Muscle layer of duodenum (tissue), 2 donors: ENCODE measurements around the gene ETS1.

Experiments
- H3K27ac ChIP-seq: one replicate; pipeline ENCODE4 v1.7.0; 2013; ENCODE audit warnings: mild to moderate bottlenecking, low read length
- H3K27me3 ChIP-seq: one replicate; pipeline ENCODE4 v1.7.0; 2013; ENCODE audit warnings: low read depth, mild to moderate bottlenecking, control low read depth, low read length
- H3K36me3 ChIP-seq, 2 donors: one replicate each; pipeline ENCODE4 v1.7.0; 2013; ENCODE audit warnings: low read length in 2 of 2, control low read depth in 1 of 2, mild to moderate bottlenecking in 1 of 2; ENCODE audit not compliant: insufficient read depth in 2 of 2, control insufficient read depth in 1 of 2
- H3K4me1 ChIP-seq, 2 donors: one replicate each; pipeline ENCODE4 v1.7.0; 2013; ENCODE audit warnings: low read length in 2 of 2, mild to moderate bottlenecking in 2 of 2, control low read depth in 1 of 2, moderate library complexity in 1 of 2; ENCODE audit not compliant: insufficient read depth in 2 of 2, control insufficient read depth in 1 of 2
- H3K4me3 ChIP-seq, 2 donors: one replicate each; pipeline ENCODE4 v1.7.0; 2013; ENCODE audit warnings: low read length in 2 of 2, low read depth in 1 of 2, mild to moderate bottlenecking in 1 of 2
- H3K9me3 ChIP-seq, 2 donors: one replicate each; pipeline ENCODE4 v1.7.0; 2013; ENCODE audit warnings: low read length in 2 of 2, control low read depth in 1 of 2, mild to moderate bottlenecking in 1 of 2; ENCODE audit not compliant: control insufficient read depth in 1 of 2
- donor health status: healthy.

The ETS1 gene, protein sequence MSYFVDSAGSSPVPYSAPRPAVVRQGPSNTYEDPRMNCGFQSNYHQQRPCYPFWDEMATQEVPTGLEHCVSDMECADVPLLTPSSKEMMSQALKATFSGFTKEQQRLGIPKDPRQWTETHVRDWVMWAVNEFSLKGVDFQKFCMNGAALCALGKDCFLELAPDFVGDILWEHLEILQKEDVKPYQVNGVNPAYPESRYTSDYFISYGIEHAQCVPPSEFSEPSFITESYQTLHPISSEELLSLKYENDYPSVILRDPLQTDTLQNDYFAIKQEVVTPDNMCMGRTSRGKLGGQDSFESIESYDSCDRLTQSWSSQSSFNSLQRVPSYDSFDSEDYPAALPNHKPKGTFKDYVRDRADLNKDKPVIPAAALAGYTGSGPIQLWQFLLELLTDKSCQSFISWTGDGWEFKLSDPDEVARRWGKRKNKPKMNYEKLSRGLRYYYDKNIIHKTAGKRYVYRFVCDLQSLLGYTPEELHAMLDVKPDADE

DNA sequence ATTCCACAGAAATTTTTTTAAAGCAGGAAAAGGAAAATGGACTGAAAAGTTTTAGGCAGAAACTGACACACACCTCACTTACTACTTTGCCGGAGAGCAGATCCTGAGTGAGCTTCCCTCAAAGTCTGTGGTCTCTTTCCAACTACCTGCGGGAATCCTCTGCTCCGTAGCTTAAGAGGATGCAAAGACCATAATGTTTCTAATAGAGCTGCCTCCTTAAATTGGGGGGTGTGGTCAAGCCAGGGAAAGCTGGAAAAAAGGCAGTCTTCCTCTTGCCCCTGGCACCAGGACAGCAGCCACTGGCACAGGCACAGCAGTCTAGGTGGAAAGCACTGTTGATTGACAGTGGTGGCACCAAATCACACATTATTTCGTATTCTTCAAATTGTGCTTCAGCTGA is at the start of gene ETS1:
TSS of gene ETS1 (minus strand) at position 144 of the 400 bp plus-strand sequence. CDS start 14,428 bp downstream, outside the sequence.
- Histone ChIP-seq H3K9me3 (no peaks in the 10 kb centered on the region), H3K36me3 (no peaks in the 10 kb centered on the region), H3K27me3 (no peaks in the 10 kb centered on the region), H3K27ac (no peak within 1 kb of the TSS), H3K4me3 (peak within 1 kb of the TSS; percentile 41 to 46), H3K4me1 (no peaks in the 10 kb centered on the region)

DNA sequence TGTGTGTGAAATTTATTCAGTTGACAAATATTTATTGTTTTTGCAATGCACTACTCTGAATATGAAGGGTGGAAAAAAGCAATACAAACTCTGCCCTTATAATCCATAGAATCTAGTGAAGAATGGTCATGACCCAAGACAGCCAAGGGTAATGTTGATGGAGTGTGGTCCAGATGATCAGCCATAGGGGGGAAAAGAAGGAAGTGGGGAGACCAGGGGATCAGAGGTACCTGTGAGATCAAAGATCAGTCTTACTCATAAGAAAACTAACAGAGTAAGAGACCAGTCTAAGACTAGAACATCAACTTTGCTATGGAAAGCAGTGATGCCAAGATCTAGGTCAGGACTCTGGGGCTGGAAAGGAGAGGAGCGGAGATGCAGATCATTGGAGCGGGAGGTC is 47.0 kb upstream of the ETS1 start:
- H3K4me3 ChIP-seq = no peak overlapping the region
- H3K36me3 ChIP-seq = no peaks in the 10 kb centered on the region
- H3K27me3 ChIP-seq = no peaks in the 10 kb centered on the region
- H3K27ac ChIP-seq = no peak overlapping the region
- no peaks in the 10 kb centered on the region for H3K9me3 ChIP-seq
- H3K4me1 ChIP-seq = no peaks in the 10 kb centered on the region

DNA sequence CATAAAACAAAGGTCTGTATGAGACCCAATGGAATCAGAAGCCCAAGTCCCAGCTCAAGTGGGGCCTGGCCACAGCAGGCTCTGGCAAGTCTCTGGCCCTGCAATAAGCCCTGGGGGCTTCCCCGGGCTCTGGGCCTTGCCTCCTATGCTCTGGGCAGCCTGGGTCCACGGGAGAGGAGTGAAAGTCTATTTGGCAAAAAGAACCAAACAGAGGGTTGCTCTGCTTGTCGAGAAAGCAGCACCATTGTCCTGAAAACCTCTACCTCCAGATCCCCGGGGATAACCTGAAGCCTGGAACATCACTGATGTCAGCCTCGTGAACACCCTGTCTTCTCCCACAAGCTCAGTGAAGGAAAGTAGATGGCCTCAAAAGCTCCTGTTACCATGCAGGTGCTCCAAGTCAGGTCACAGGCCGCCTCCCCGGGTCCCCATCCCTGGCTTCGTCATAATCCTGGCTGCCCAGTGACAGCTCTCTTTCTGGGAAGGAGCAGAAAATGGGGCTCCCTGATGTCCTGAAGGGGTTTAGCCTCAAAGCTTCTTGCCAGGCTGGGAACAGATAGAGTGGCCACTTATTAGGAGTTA is 46.1 kb upstream of the ETS1 start:
- Histone ChIP-seq H3K36me3 (no peaks in the 10 kb centered on the region), H3K27ac (no peak overlapping the region), H3K27me3 (no peaks in the 10 kb centered on the region), H3K4me3 (no peak overlapping the region), H3K4me1 (no peaks in the 10 kb centered on the region), H3K9me3 (no peaks in the 10 kb centered on the region)

DNA sequence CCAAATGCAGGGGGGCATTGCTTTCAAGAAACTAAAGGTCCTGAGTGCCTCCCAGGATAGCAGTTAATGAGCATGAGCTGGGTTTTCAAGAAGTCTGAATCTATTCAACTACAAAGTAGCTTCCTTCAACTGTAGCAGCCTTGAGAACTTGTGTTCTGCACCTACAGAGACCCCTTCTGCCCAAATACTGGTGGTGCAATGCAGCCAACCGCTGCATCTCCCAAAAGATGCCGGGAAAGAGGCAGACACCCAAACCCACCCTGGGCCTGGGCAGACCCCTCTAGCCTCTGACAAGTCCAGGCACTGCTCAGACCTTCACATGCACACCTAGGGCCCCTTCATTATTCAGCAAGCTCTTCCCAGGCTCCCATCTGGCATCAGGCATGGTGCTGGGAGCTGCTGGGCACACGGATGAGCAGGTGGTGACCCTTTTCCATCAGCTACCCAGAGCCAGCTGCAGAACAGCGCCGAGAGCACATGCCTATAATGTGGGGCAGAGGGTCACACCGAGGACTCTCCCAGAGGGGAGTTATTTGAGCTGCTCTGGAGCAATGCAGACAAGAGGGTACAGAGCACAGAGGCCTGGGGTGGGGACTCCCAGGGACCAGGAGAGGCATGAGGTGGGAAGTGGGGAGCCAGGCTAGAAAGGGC is 44.9 kb upstream of the ETS1 start:
- no peaks in the 10 kb centered on the region for H3K9me3 ChIP-seq
- no peak overlapping the region for H3K27ac ChIP-seq
- H3K4me1 ChIP-seq = no peaks in the 10 kb centered on the region
- no peak overlapping the region for H3K4me3 ChIP-seq
- no peaks in the 10 kb centered on the region for H3K27me3 ChIP-seq
- no peaks in the 10 kb centered on the region for H3K36me3 ChIP-seq

DNA sequence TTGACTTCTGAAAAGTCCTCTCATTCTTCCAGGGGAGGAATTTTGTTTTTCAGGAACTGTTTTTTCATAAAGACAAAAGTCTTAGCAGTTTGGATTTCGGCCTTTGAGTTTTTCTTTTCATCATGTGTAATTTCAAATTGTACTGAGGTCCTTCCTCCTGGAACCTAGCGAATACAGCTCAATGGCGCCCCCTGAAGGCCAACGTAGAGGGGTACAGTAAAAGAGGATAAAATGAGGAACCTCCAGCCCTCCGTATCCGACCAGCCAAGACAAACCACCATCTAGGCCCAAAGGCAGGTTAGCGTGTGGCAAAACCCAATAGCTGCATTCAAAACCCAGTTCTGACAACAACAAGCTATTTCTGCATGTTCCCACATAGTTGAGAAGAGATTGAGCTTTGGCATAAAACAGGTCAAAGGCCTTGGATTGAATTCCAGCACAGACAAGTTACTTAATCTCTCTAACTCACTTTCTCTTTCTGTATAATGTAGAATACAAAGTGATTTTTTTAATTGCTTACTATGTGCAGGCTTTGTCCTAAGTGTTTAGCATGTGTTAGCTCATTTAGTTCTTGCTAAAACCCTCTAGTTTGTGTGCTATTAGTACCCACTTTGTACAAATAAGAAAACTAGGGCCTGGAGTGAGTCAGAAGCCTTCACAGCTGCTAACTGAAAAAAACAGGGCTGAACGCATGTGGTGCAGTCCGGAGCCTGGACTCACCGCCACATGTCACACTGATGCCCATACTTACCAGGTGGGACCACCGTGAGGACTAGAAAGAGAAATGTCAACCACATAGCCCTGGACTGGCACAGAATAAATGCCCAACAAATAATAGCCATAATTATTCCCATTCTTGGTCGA is 43.2 kb upstream of the ETS1 start:
- no peaks in the 10 kb centered on the region for H3K36me3 ChIP-seq
- H3K9me3 ChIP-seq = no peaks in the 10 kb centered on the region
- no peaks in the 10 kb centered on the region for H3K27me3 ChIP-seq
- H3K27ac ChIP-seq = no peak overlapping the region
- H3K4me1 ChIP-seq = no peaks in the 10 kb centered on the region
- H3K4me3 ChIP-seq = no peak overlapping the region

DNA sequence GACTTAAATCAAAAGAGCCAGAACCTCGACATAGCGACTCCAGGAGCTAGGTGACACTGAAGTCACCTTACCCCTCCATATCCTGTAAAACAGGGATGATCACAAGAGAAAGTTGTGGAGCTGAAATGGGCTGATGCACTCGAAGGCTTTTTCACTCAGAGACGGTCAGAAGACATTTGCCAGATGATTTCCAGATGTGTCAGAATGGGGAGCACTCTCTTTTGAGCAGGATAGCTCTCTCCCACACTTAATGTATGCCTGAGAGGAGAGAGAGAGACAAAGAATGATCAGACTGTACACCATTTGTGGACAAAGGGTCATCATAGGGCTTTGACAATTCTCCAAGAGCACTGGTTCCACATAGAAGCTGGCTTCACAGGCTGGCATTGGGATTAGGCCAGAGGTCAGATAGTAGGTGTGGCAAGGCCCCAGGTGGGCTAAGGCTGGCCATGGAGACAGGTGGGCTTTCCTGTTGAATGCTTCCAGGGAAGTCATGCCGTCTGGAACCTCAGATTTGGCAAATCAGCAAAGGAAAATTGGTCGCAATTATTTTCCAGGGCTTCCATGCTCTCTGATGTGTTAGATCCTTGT is 42.3 kb upstream of the ETS1 start:
- Histone ChIP-seq H3K27me3 (no peaks in the 10 kb centered on the region), H3K4me3 (no peak overlapping the region), H3K4me1 (no peaks in the 10 kb centered on the region), H3K27ac (no peak overlapping the region), H3K9me3 (no peaks in the 10 kb centered on the region), H3K36me3 (no peaks in the 10 kb centered on the region)

DNA sequence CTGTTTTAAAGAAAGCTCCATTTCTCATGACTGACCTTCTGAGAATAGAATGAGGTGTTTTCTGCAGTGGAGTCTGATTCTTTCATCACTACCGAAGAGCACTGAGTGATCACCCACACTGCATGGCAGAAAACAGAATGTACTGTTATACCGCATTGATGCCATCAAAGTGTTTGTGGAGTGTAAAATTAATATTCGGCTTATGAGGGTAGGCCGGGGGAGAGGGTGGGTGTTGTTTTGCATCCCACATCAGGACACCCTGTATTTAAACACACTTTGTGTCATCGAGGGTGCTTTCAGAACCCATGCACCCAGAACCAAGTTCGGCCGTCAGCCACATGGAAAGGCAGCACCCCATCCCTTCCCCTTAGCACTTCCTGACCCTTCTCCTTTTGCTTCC is 41.3 kb upstream of the ETS1 start:
- Histone ChIP-seq H3K4me1 (no peaks in the 10 kb centered on the region), H3K27ac (no peak overlapping the region), H3K4me3 (no peak overlapping the region)

DNA sequence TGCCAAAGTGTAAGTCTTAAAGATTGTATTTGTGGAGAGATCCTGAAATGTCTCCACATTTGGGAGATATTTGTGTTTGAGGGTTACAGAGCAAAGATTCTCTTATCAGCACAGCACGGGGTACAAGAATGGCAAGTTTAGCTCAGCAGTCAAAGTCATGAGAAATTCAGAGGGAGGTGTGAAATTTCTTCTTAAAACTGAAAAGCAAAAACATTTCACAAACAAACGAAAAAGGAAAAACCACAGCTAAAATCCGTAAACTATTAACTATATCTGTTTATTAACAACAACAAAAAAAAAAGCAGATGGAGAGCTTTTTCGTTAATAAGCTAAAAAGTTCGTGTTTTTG is 40.9 kb upstream of the ETS1 start:
- no peak overlapping the region for H3K27ac ChIP-seq

More for the DNA sequence above, 41.3 kb upstream of the ETS1 start:
- no peaks in the 10 kb centered on the region for H3K36me3 ChIP-seq
- no peaks in the 10 kb centered on the region for H3K9me3 ChIP-seq
- H3K27me3 ChIP-seq = no peaks in the 10 kb centered on the region

DNA sequence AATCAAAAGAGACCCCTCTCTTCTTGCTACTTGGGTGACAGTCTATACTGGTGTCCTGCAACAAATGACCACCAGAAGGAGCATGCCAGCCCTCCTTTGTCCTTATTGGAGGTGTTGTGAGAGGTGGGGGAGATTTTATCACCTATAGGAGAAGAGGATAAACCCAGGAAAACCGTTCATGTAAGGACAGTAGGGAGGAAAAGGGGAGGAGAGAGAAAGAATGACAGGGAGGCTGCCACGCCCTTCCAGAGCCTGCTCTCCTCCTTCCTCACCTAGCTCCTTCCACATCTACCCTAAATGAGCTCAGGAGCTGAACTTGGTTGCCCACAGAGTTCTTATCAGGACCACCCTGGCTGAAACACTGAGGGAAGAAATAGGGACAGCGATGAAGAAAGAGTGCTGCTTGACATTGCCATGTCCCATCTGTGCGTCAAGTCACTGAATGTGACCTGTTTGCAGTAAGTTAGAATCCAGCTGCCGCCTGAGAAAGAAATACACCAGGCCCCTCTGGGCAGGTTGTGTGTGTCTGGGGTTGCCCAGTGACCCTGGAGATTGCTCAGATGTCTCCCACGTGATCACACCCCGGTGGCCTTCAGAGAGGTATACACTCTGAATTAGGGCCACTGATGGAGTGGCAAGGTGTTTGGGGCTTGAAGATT is 40.4 kb upstream of the ETS1 start:
- H3K36me3 ChIP-seq = no peaks in the 10 kb centered on the region
- H3K4me3 ChIP-seq = no peak overlapping the region
- H3K4me1 ChIP-seq = no peaks in the 10 kb centered on the region
- H3K27me3 ChIP-seq = no peaks in the 10 kb centered on the region
- H3K9me3 ChIP-seq = no peaks in the 10 kb centered on the region
- H3K27ac ChIP-seq = no peak overlapping the region

More for the DNA sequence above, 40.9 kb upstream of the ETS1 start:
- no peak overlapping the region for H3K4me3 ChIP-seq
- no peaks in the 10 kb centered on the region for H3K9me3 ChIP-seq
- H3K36me3 ChIP-seq = no peaks in the 10 kb centered on the region
- H3K27me3 ChIP-seq = no peaks in the 10 kb centered on the region
- no peaks in the 10 kb centered on the region for H3K4me1 ChIP-seq

DNA sequence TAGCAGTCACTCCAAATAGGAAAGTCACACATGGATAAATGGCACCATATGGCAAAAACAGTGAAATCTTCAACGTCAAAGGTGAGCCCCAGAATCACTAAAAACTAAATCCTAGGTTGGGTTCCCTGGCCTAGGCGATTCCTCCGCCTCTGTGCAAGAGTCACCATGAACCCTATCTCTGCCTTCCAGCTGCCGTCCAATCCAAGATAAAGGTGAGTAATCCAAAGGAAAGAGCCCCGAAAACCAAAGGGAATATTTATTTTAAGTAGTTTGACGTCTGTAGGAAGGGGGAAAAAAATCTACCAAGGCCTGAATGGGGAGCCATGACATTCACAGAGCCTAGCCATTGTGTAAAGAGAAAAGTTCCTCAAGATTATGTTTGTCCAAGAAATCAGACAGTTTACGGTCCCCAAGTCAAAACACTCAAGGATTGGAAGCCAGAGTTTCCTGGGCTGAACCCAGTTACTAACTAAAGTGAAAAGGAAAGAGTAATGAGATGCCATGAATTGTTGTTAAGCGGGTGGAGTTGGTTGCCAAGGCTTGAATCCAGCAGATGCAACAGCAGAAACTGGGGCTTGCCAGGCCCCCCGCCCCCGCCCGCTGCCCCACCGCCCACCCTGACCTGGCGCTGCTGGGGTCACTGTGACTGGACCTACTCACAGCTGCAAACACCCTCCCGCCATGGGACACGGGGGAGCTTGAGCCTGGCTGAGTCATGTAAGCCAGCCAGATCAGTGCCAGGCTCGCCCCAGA is 39.7 kb upstream of the ETS1 start:
- no peaks in the 10 kb centered on the region for H3K4me1 ChIP-seq
- H3K9me3 ChIP-seq = no peaks in the 10 kb centered on the region
- H3K4me3 ChIP-seq = no peak overlapping the region
- no peaks in the 10 kb centered on the region for H3K36me3 ChIP-seq
- no peak overlapping the region for H3K27ac ChIP-seq
- no peaks in the 10 kb centered on the region for H3K27me3 ChIP-seq
